SK-N-SH (cell line): ENCODE results near the gene STPG1. TPM values are rescaled to one million over a fixed set of nuclear protein-coding genes. Genes with fewer than 3 reads are reported as not detected.

ENCODE experiments used
- CTCF ChIA-PET: fragments of 300-600, 350-600 bp; formaldehyde crosslinking; extraction: SDS; loops from one replicate; lab custom pipeline; 2021; lab: Yijun Ruan, JAX
- POLR2A ChIA-PET: fragments of 350-600 bp; sonication (Branson Sonifier 250); formaldehyde crosslinking; extraction: SDS; loops from one replicate; lab custom pipeline; 2020; ENCODE audit warnings: antibody characterized with exemption, inconsistent platforms; lab: Yijun Ruan, JAX
- DNase-seq: peaks from one replicate; pipeline ENCODE4 v3.0.0; 2012
- H2AFZ ChIP-seq: fragments of 200-600 bp; sonication (generic); 2 replicates; pipeline ENCODE4 v1.8.1; 2016; ENCODE audit warnings: antibody characterized with exemption, mild to moderate bottlenecking, low read depth
- H3F3A ChIP-seq: fragments of 200-600 bp; sonication (generic); replicated peaks from 2 replicates; pipeline ENCODE3; 2016; ENCODE audit warnings: antibody characterized with exemption, mild to moderate bottlenecking; ENCODE audit not compliant: insufficient read depth
- H3K27ac ChIP-seq, 2 experiments: fragments of 200-500 bp in 1 of 2; fragments of 200-600 bp in 1 of 2; sonication (Bioruptor generic) in 1 of 2; sonication (generic), shearing (Covaris generic) in 1 of 2; 2 replicates each; pipeline versions ENCODE4 v1.5.1 to v1.6.1; 2014 to 2016; ENCODE audit warnings: low read depth in 2 of 2, inconsistent platforms in 1 of 2, low read length in 1 of 2, mild to moderate bottlenecking in 1 of 2, mixed read lengths in 1 of 2
- H3K27me3 ChIP-seq: fragments of 200-600 bp; sonication (generic), shearing (Covaris generic); 2 replicates; pipeline ENCODE4 v1.6.1; 2016; ENCODE audit warnings: mixed run types; ENCODE audit not compliant: insufficient read depth
- H3K36me3 ChIP-seq, 2 experiments: fragments of 200-500 bp in 1 of 2; fragments of 200-600 bp in 1 of 2; sonication (Bioruptor generic) in 1 of 2; sonication (generic) in 1 of 2; replicated peaks in 1 of 2; 2 replicates each; pipeline versions ENCODE3 to v1.5.1; 2014 to 2016; ENCODE audit warnings: low read length in 1 of 2, mild to moderate bottlenecking in 1 of 2; ENCODE audit not compliant: insufficient read depth in 2 of 2, control insufficient read depth in 1 of 2
- H3K4me1 ChIP-seq, 2 experiments: fragments of 200-500 bp in 1 of 2; fragments of 200-600 bp in 1 of 2; sonication (Bioruptor generic) in 1 of 2; sonication (generic), shearing (Covaris generic) in 1 of 2; 2 replicates each; pipeline versions ENCODE4 v1.5.1 to v1.6.1; 2014 to 2016; ENCODE audit warnings: low read depth in 1 of 2, low read length in 1 of 2, mixed run types in 1 of 2; ENCODE audit not compliant: insufficient read depth in 2 of 2, control insufficient read depth in 1 of 2
- H3K4me2 ChIP-seq: fragments of 200-600 bp; sonication (generic), shearing (Covaris generic); 2 replicates; pipeline ENCODE4 v1.6.1; 2017; ENCODE audit warnings: mixed run types
- H3K4me3 ChIP-seq, 2 experiments: fragments of 200-500 bp in 1 of 2; fragments of 200-600 bp in 1 of 2; sonication (Bioruptor generic) in 1 of 2; sonication (generic), shearing (Covaris generic) in 1 of 2; 2 replicates each; pipeline versions ENCODE4 v1.5.1 to v1.8.1; 2014 to 2016; ENCODE audit warnings: low read depth in 2 of 2, inconsistent platforms in 1 of 2, low read length in 1 of 2, mild to moderate bottlenecking in 1 of 2, mixed read lengths in 1 of 2, moderate library complexity in 1 of 2
- H3K79me2 ChIP-seq: fragments of 200-600 bp; sonication (generic); 2 replicates; pipeline ENCODE4 v1.8.1; 2017; ENCODE audit warnings: mild to moderate bottlenecking; ENCODE audit not compliant: insufficient read depth
- H3K9ac ChIP-seq: fragments of 200-600 bp; sonication (generic); 2 replicates; pipeline ENCODE4 v1.6.1; 2017; ENCODE audit warnings: mixed run types
- H3K9me2 ChIP-seq: fragments of 200-600 bp; sonication (generic); 2 replicates; pipeline ENCODE4 v1.6.1; 2017; ENCODE audit warnings: mixed run types
- H3K9me3 ChIP-seq: fragments of 200-600 bp; sonication (generic); 2 replicates; pipeline ENCODE4 v1.6.1; 2017; ENCODE audit warnings: mixed run types, mild to moderate bottlenecking, moderate library complexity
- H4K20me1 ChIP-seq: fragments of 200-600 bp; sonication (generic); 2 replicates; pipeline ENCODE4 v1.6.1; 2017; ENCODE audit warnings: mild to moderate bottlenecking, mixed run types; ENCODE audit not compliant: insufficient read depth
- EP300 ChIP-seq, 2 experiments: IDR thresholded peaks; 2 replicates each; pipeline versions ENCODE4 v1.4.0 to v1.6.1; 2012; ENCODE audit warnings: borderline replicate concordance in 1 of 2, low read depth in 1 of 2, low read length in 1 of 2
- EZH2phosphoT487 ChIP-seq: fragments of 200-600 bp; sonication (generic); IDR thresholded peaks from 2 replicates; pipeline ENCODE4 v1.6.1; 2017; ENCODE audit warnings: low read depth, mixed run types, mild to moderate bottlenecking, antibody characterized with exemption, moderate library complexity, borderline replicate concordance
- GATA2 ChIP-seq: sonication (generic); formaldehyde crosslinking; IDR thresholded peaks from 2 replicates; pipeline ENCODE4 v1.5.0; 2020; ENCODE audit warnings: mild to moderate bottlenecking, missing genetic modification reagents
- IRF3 ChIP-seq: fragments of 150-350 bp; IDR thresholded peaks from 2 replicates; pipeline ENCODE4 v1.6.1; 2016; ENCODE audit warnings: mild to moderate bottlenecking, low read depth, low read length
- MEF2A ChIP-seq: IDR thresholded peaks from 2 replicates; pipeline ENCODE4 v1.4.0; 2012; ENCODE audit warnings: low read depth, borderline replicate concordance
- MXI1 ChIP-seq: IDR thresholded peaks from 2 replicates; pipeline ENCODE4 v1.6.1; 2012; ENCODE audit warnings: mild to moderate bottlenecking, low read depth, low read length, improper control_type of control experiment
- PBX3 ChIP-seq: IDR thresholded peaks from 2 replicates; pipeline ENCODE4; 2012
- REST ChIP-seq: IDR thresholded peaks from 2 replicates; pipeline ENCODE4 v1.6.1; 2012; ENCODE audit warnings: mild to moderate bottlenecking, low read depth, low read length, moderate library complexity
- TEAD4 ChIP-seq: IDR thresholded peaks from 2 replicates; pipeline ENCODE4 v1.4.0; 2012; ENCODE audit warnings: mild to moderate bottlenecking, borderline replicate concordance; ENCODE audit not compliant: insufficient read depth
- USF2 ChIP-seq: fragments of 150-350 bp; IDR thresholded peaks from 2 replicates; pipeline ENCODE4 v1.6.1; 2017; ENCODE audit warnings: antibody characterized with exemption, low read length, low read depth, borderline replicate concordance
- WGBS: methylation state at CpG from one replicate; pipeline ENCODE4 v1.1.6; 2017; ENCODE audit warnings: low lambda C conversion rate; 5-methylcytosine and 5-hydroxymethylcytosine counted together
- polyA plus RNA-seq, 3 experiments: library from polyadenylated mRNA; depleted of rRNA; stranded (reverse); fragments of >200 nt; gene quantifications; 2 replicates each; pipeline ENCODE4 v1.2.3, GENCODE V29; 2012

The STPG1 gene
- polyA plus RNA-seq, 1 of the 3 experiments (the other 2 are of a cell fraction), result 8.7 TPM

- no peak for TF ChIP-seq MXI1
- TF ChIP-seq REST, result no peak
- Histone ChIP-seq H3K27me3 (no peaks in the 10 kb centered on the region), H3F3A (no peaks in the 10 kb centered on the region), H3K27ac (no peak overlapping the region), H3K9me2 (no peaks in the 10 kb centered on the region), H3K9me3 (no peaks in the 10 kb centered on the region), H3K79me2 (no peaks in the 10 kb centered on the region), H4K20me1 (no peaks in the 10 kb centered on the region), H3K36me3 (no peaks in the 10 kb centered on the region), H3K4me2 (no peak overlapping the region), H3K9ac (no peak overlapping the region), H3K4me3 (no peak overlapping the region), H2AFZ (no peak overlapping the region), H3K4me1 (peaks cover 0 to 9% of the 10 kb centered on the region in 2 experiments; a peak in 1 of 4 replicates)
- DNase-seq, result no peak
- POLR2A ChIA-PET, result no interaction called here
- WGBS, result 75% methylated on average over 8 of the region's 8 CpGs
- CTCF ChIA-PET, result interaction anchor here (1.0 kb wide), 1 partner anchor 141 kb away, joined by 3 read pairs; no protein-coding TSS in a partner anchor
These were observed 73.6 kb downstream of the STPG1 start for GRCh38 chr1:24339996-24340395.

- DNase-seq, result no peak
- CTCF ChIA-PET, result no interaction called here
These were observed 75.1 kb downstream of the STPG1 start for GRCh38 chr1:24338447-24338846.

More at GRCh38 chr1:24338447-24338846, 75.1 kb downstream of the STPG1 start:
- Histone ChIP-seq H3K27me3 (no peaks in the 10 kb centered on the region; the same call in 1 of the 2 replicates), H3K4me3 (no peak overlapping the region), H4K20me1 (no peaks in the 10 kb centered on the region), H3K9me3 (no peaks in the 10 kb centered on the region), H3K9me2 (no peaks in the 10 kb centered on the region), H3K4me1 (peaks cover 0 to 9% of the 10 kb centered on the region in 2 experiments; a peak in 1 of 4 replicates), H3K4me2 (no peak overlapping the region), H2AFZ (no peak overlapping the region), H3F3A (no peaks in the 10 kb centered on the region), H3K27ac (no peak overlapping the region), H3K36me3 (no peaks in the 10 kb centered on the region), H3K9ac (no peak overlapping the region), H3K79me2 (no peaks in the 10 kb centered on the region)
- 81% methylated on average over 3 of the region's 5 CpGs for WGBS
- POLR2A ChIA-PET, result no interaction called here
- TF ChIP-seq USF2 (no peak), IRF3 (no peak), EP300 (IDR thresholded peaks at IDR 0.05; ENCODE audit: borderline replicate concordance in 1 of 2, low read depth in 1 of 2, low read length in 1 of 2) (no peak), TEAD4 (no peak), PBX3 (no peak), MEF2A (no peak), EZH2phosphoT487 (no peak), GATA2 (no peak)
